ENCODE measurements around the gene TMTC3.

DNA sequence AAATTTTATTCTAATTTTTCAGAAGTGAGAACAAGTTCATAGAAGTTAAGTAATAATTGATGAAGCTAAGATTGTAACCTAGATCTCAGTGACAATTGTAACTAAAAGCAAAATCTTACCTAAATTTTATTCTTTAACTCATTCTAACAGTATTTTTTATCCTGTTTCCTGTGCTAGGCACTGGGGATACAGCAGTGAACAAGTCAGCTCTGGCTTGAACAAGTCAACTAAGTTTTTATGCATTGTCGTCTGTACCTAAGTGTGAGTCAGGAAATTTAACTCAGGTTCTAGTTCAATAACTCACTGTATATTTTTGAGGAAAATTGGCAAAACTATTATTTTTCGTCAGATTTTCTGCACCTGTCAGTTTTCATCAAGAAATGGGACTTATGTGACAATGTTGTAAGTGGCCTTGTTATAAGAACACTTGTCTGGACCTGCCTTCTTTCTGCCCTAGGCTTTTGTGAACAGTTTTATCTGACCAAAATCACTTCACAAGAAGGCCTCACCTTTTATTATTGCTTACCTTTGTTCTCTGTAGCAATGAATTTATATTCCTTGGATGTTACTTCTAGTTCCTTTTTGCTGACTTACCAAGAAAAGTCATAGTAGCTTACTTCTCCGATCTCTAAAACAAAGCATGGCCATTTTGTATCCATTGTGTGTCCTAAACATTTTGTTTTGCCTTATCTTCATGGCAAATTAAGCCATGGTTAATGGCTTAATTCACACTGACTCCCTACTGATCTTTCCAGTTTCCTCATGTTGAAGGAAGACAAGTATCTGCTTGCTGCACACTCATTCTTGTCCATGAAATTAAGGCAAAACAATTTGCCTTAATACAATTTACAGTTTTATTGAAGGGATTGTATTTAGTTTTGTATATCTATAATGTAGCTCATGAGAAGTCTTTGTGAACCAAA, 2.7 kb downstream of the TMTC3 start:
- TF ChIP-seq, protein P1, sequence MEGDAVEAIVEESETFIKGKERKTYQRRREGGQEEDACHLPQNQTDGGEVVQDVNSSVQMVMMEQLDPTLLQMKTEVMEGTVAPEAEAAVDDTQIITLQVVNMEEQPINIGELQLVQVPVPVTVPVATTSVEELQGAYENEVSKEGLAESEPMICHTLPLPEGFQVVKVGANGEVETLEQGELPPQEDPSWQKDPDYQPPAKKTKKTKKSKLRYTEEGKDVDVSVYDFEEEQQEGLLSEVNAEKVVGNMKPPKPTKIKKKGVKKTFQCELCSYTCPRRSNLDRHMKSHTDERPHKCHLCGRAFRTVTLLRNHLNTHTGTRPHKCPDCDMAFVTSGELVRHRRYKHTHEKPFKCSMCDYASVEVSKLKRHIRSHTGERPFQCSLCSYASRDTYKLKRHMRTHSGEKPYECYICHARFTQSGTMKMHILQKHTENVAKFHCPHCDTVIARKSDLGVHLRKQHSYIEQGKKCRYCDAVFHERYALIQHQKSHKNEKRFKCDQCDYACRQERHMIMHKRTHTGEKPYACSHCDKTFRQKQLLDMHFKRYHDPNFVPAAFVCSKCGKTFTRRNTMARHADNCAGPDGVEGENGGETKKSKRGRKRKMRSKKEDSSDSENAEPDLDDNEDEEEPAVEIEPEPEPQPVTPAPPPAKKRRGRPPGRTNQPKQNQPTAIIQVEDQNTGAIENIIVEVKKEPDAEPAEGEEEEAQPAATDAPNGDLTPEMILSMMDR (IDR thresholded peaks at IDR 0.05), result no peak
- no peak for TF ChIP-seq POLR2A (IDR thresholded peaks at IDR 0.05)
